ENCODE data around the gene C19orf81. TPM values are rescaled to one million over a fixed set of nuclear protein-coding genes. Genes with fewer than 3 reads are reported as not detected.

C19orf81 gene
- total and polyA plus RNA-seq, 9 of the 15 experiments (the other 6 are each of a cell fraction or from before 2014, with no cell fraction given) = 2.5 to 42.9 (median 33.0) TPM; not detected in 4

GRCh38 chr19:50607874-50608785 lies 41.1 kb upstream of the C19orf81 start (continued):
- TF ChIP-seq, protein P1, sequence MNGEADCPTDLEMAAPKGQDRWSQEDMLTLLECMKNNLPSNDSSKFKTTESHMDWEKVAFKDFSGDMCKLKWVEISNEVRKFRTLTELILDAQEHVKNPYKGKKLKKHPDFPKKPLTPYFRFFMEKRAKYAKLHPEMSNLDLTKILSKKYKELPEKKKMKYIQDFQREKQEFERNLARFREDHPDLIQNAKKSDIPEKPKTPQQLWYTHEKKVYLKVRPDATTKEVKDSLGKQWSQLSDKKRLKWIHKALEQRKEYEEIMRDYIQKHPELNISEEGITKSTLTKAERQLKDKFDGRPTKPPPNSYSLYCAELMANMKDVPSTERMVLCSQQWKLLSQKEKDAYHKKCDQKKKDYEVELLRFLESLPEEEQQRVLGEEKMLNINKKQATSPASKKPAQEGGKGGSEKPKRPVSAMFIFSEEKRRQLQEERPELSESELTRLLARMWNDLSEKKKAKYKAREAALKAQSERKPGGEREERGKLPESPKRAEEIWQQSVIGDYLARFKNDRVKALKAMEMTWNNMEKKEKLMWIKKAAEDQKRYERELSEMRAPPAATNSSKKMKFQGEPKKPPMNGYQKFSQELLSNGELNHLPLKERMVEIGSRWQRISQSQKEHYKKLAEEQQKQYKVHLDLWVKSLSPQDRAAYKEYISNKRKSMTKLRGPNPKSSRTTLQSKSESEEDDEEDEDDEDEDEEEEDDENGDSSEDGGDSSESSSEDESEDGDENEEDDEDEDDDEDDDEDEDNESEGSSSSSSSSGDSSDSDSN (IDR thresholded peaks at IDR 0.05; ENCODE audit: borderline replicate concordance in 1 of 2, low read depth in 2 of 2, low read length in 2 of 2) = 0 out of 4 replicates have a peak, but pooled peaks of 1 of the 2 experiments have one; percentile 33
- TF ChIP-seq FOXM1 (IDR thresholded peaks at IDR 0.05; ENCODE audit: low read depth) (no peak), FOXM1 (CRISPR knock-in tag; IDR thresholded peaks at IDR 0.05; ENCODE audit: low read depth) (no peak), RFX5 (IDR thresholded peaks at IDR 0.05; ENCODE audit: low read depth, low read length) (peak; percentile 100), HEY1 (CRISPR knock-in tag; IDR thresholded peaks at IDR 0.05; ENCODE audit: borderline replicate concordance) (no peak), ILK (tag; IDR thresholded peaks at IDR 0.05; ENCODE audit: borderline replicate concordance, low read depth) (no peak), REST (IDR thresholded peaks at IDR 0.05; ENCODE audit: borderline replicate concordance) (peak; percentile 90), REST (CRISPR knock-in tag; IDR thresholded peaks at IDR 0.05; ENCODE audit: low read depth) (no peak), TCFL5 (CRISPR knock-in tag; conservative IDR thresholded peaks at IDR 0.05) (no peak), HDAC8 (tag; IDR thresholded peaks at IDR 0.05) (no peak)

Data from K562 (cell line).